B cell (primary cell): ENCODE results near the gene FYB2. TPM values are rescaled to one million over a fixed set of nuclear protein-coding genes. Genes with fewer than 3 reads are reported as not detected.

Experiments used
- ATAC-seq: fragments of 200-7000 bp; cut with Tn5 transposase; one replicate; pipeline ENCODE4 v1.10.0; 2021; ENCODE audit warnings: low read depth, mild to moderate bottlenecking, moderate number of reproducible peaks, moderate library complexity
- CTCF ChIA-PET: fragments of 350-600 bp; sonication (Branson Sonifier 250); formaldehyde crosslinking; loops from one replicate; lab custom pipeline; 2021; ENCODE audit warnings: antibody characterized with exemption, inconsistent platforms; lab: Charles Lee
- POLR2A ChIA-PET: fragments of 350-600 bp; sonication (Branson Sonifier 250); formaldehyde crosslinking; loops from one replicate; lab custom pipeline; 2021; ENCODE audit warnings: antibody characterized with exemption; lab: Charles Lee
- DNase-seq: peaks from one replicate; pipeline ENCODE4 v3.0.0; 2013
- H2AFZ ChIP-seq: 2 replicates; pipeline ENCODE4 v1.6.1; 2012; ENCODE audit warnings: mild to moderate bottlenecking, low read depth, low read length; ENCODE audit not compliant: insufficient read depth, poor library complexity, severe bottlenecking
- H3K27ac ChIP-seq, 2 donors: 1 replicate in 1 of 2; 2 replicates in 1 of 2; pipeline ENCODE4 v1.5.1; 2012 to 2013; ENCODE audit warnings: low read length in 2 of 2, mild to moderate bottlenecking in 2 of 2, moderate library complexity in 1 of 2
- H3K27me3 ChIP-seq, 4 experiments: fragments of 200-600 bp in 1 of 4; sonication (generic) in 1 of 4; replicated peaks in 1 of 4; 1 replicate in 2 of 4; 2 replicates in 2 of 4; pipeline versions ENCODE4 v1.6.1 to v1.7.0; 2013 to 2016; ENCODE audit warnings: low read length in 3 of 4, mild to moderate bottlenecking in 2 of 4, mixed read lengths in 1 of 4, moderate library complexity in 1 of 4; ENCODE audit not compliant: insufficient read depth in 4 of 4, control insufficient read depth in 3 of 4; ENCODE audit errors: control extremely low read depth in 1 of 4
- H3K36me3 ChIP-seq, 2 experiments: replicated peaks in 1 of 2; 1 replicate in 1 of 2; 2 replicates in 1 of 2; pipeline versions ENCODE4 v1.6.1 to v1.7.1; 2013; ENCODE audit warnings: low read length in 1 of 2; ENCODE audit not compliant: insufficient read depth in 2 of 2, control insufficient read depth in 1 of 2; ENCODE audit errors: control extremely low read depth in 1 of 2, extremely low read depth in 1 of 2
- H3K4me1 ChIP-seq, 2 donors: fragments of 200-600 bp in 1 of 2; sonication (generic) in 1 of 2; 1 replicate in 1 of 2; 2 replicates in 1 of 2; pipeline versions ENCODE4 v1.5.1 to v1.6.1; 2013 to 2017; ENCODE audit warnings: low read length in 2 of 2; ENCODE audit not compliant: control insufficient read depth in 2 of 2, insufficient read depth in 2 of 2
- H3K4me2 ChIP-seq: replicated peaks from 2 replicates; pipeline ENCODE3; 2012; ENCODE audit warnings: mild to moderate bottlenecking, low read depth, low read length; ENCODE audit not compliant: poor library complexity, severe bottlenecking
- H3K4me3 ChIP-seq, 5 experiments: fragments of 200-600 bp in 1 of 5; sonication (generic) in 1 of 5; 1 replicate in 3 of 5; 2 replicates in 2 of 5; pipeline versions ENCODE4 v1.5.1 to v1.7.0; 2011 to 2016; ENCODE audit warnings: low read length in 4 of 5, mild to moderate bottlenecking in 4 of 5, low read depth in 2 of 5, control low read depth in 1 of 5, moderate library complexity in 1 of 5; ENCODE audit not compliant: insufficient read depth in 1 of 5; ENCODE audit errors: control extremely low read depth in 1 of 5, extremely low read depth in 1 of 5
- H3K79me2 ChIP-seq: fragments of 200-600 bp; sonication (generic); one replicate; pipeline ENCODE4 v1.6.0; 2016; ENCODE audit warnings: low read length; ENCODE audit not compliant: control insufficient read depth, insufficient read depth
- H3K9ac ChIP-seq: fragments of 200-600 bp; sonication (generic); 2 replicates; pipeline ENCODE4 v1.6.1; 2017; ENCODE audit warnings: mild to moderate bottlenecking, low read length, moderate library complexity
- H3K9me3 ChIP-seq, 3 donors: one replicate each; pipeline versions ENCODE4 v1.6.1 to v1.7.1; 2013; ENCODE audit warnings: low read length in 2 of 3; ENCODE audit not compliant: control insufficient read depth in 2 of 3, insufficient read depth in 1 of 3; ENCODE audit errors: control extremely low read depth in 1 of 3
- H4K20me1 ChIP-seq: 2 replicates; pipeline ENCODE4 v1.6.0; 2012; ENCODE audit warnings: mild to moderate bottlenecking, low read length; ENCODE audit not compliant: insufficient read depth, control insufficient read depth, poor library complexity, severe bottlenecking
- H3K27ac Mint-ChIP-seq: one replicate; pipeline ENCODE4 v1.8.0; 2021; ENCODE audit warnings: mixed read lengths
- H3K27me3 Mint-ChIP-seq: one replicate; pipeline ENCODE4 v1.8.0; 2021; ENCODE audit warnings: mixed read lengths
- H3K4me1 Mint-ChIP-seq: one replicate; pipeline ENCODE4 v1.8.0; 2021; ENCODE audit warnings: mixed read lengths
- H3K4me3 Mint-ChIP-seq: one replicate; pipeline ENCODE4 v1.8.0; 2021; ENCODE audit warnings: mixed read lengths
- H3K9me3 Mint-ChIP-seq: one replicate; pipeline ENCODE4 v1.8.0; 2022; ENCODE audit warnings: mixed read lengths; ENCODE audit not compliant: insufficient read depth
- CTCF ChIP-seq: fragments of 200-600 bp; IDR thresholded peaks from one replicate; pipeline ENCODE4 v1.8.0; 2022; ENCODE audit warnings: antibody characterized with exemption, mild to moderate bottlenecking
- EZH2 ChIP-seq: IDR thresholded peaks from 2 replicates; pipeline ENCODE4 v1.6.1; 2012; ENCODE audit warnings: borderline replicate concordance, low read depth, mild to moderate bottlenecking, moderate library complexity, low read length; ENCODE audit not compliant: insufficient read depth, poor library complexity, severe bottlenecking
- WGBS: methylation state at CpG from one replicate; pipeline ENCODE4 v1.1.5; 2013; ENCODE audit warnings: missing lambda C conversion rate; ENCODE audit not compliant: insufficient coverage; 5-methylcytosine and 5-hydroxymethylcytosine counted together
- intact Hi-C: fragments of 100-400 bp; cut with micrococcal nuclease; formaldehyde crosslinking; loops from one replicate; pipeline ENCODE4 v1.10.0; 2022
- polyA plus RNA-seq: library from polyadenylated mRNA; depleted of rRNA; stranded (reverse); fragments of >200 nt; gene quantifications from 2 replicates; pipeline ENCODE4 v1.2.3, GENCODE V29; 2012
- total RNA-seq, 2 donors: library from RNA; stranded (reverse); fragments of 120-200 nt in 1 of 2; gene quantifications; 1 replicate in 1 of 2; 2 replicates in 1 of 2; pipeline versions ENCODE4 v1.2.3 to v1.2.4, GENCODE V29; 2013 to 2022

The FYB2 gene
- total and polyA plus RNA-seq, 2 donors (not counting 1 experiment from before 2014, with no cell fraction given): not detected

GRCh38 chr1:56688522-56689026 is 130.6 kb downstream of the FYB2 start:
- no peak for TF ChIP-seq EZH2
- no peak for TF ChIP-seq CTCF
- Histone ChIP-seq H3K4me2 (no peak overlapping the region), H3K4me1 (no peaks in the 10 kb centered on the region), H3K27me3 (no peaks in the 10 kb centered on the region), H3K36me3 (no peaks in the 10 kb centered on the region), H2AFZ (no peak overlapping the region), H4K20me1 (no peaks in the 10 kb centered on the region), H3K9ac (no peak overlapping the region), H3K27ac (no peak overlapping the region), H3K9me3 (no peaks in the 10 kb centered on the region), H3K79me2 (no peaks in the 10 kb centered on the region), H3K4me3 (no peak overlapping the region)
- H3K27ac Mint-ChIP-seq: no peak overlapping the region
- H3K27me3 Mint-ChIP-seq: peaks cover 4% of the 10 kb centered on the region
- no peaks in the 10 kb centered on the region for H3K4me1 Mint-ChIP-seq
- CTCF ChIA-PET: interaction anchor here (0.6 to 1.1 kb wide), 2 partner anchors 21 to 143 kb away, joined by 3 to 6 read pairs; no protein-coding TSS in a partner anchor
- DNase-seq: no peak
- POLR2A ChIA-PET: no interaction called here
- no peaks in the 10 kb centered on the region for H3K9me3 Mint-ChIP-seq
- no peak overlapping the region for H3K4me3 Mint-ChIP-seq
- WGBS: no CpG with 5 or more reads among the region's 3 CpGs
- intact Hi-C loops: no loop called here
- no peak for ATAC-seq

GRCh38 chr1:56686169-56686568 is 133.0 kb downstream of the FYB2 start:
- no CpG with 5 or more reads among the region's 2 CpGs for WGBS
- H3K27ac ChIP-seq: no peak overlapping the region
- no peaks in the 10 kb centered on the region for H3K9me3 ChIP-seq
- H3K79me2 ChIP-seq: no peaks in the 10 kb centered on the region
- no peaks in the 10 kb centered on the region for H3K4me1 ChIP-seq
- peaks cover 0 to 5% (median 0%) of the 10 kb centered on the region in 4 experiments for H3K27me3 ChIP-seq
- DNase-seq: no peak
- CTCF ChIA-PET: no interaction called here
- no peak overlapping the region for H2AFZ ChIP-seq
- no peak overlapping the region for H3K9ac ChIP-seq
- no peaks in the 10 kb centered on the region for H3K36me3 ChIP-seq
- ATAC-seq: no peak
- POLR2A ChIA-PET: no interaction called here
- Mint-ChIP-seq H3K9me3 (no peaks in the 10 kb centered on the region), H3K4me3 (no peak overlapping the region), H3K4me1 (no peaks in the 10 kb centered on the region), H3K27ac (no peak overlapping the region), H3K27me3 (peaks cover 4% of the 10 kb centered on the region)
- no peak overlapping the region for H3K4me3 ChIP-seq
- intact Hi-C loops: no loop called here
- H3K4me2 ChIP-seq: no peak overlapping the region
- TF ChIP-seq EZH2 (no peak), CTCF (no peak)
- no peaks in the 10 kb centered on the region for H4K20me1 ChIP-seq
